Endothelial cell of umbilical vein (primary cell): ENCODE measurements around the gene FGF12.

ENCODE experiments used
- CTCF ChIP-seq, 2 donors: IDR thresholded peaks; 1 replicate in 1 of 2; 2 replicates in 1 of 2; pipeline ENCODE4 v1.5.1; 2011; ENCODE audit warnings: low read length in 2 of 2, mild to moderate bottlenecking in 2 of 2, moderate library complexity in 2 of 2, control low read depth in 1 of 2, inconsistent platforms in 1 of 2, low read depth in 1 of 2; ENCODE audit not compliant: insufficient read depth in 1 of 2; ENCODE audit errors: extremely low read depth in 1 of 2
- EZH2 ChIP-seq: IDR thresholded peaks from 2 replicates; pipeline ENCODE4 v1.6.1; 2012; ENCODE audit warnings: borderline replicate concordance, low read depth, mild to moderate bottlenecking, moderate library complexity, low read length, inconsistent platforms; ENCODE audit not compliant: severe bottlenecking
- POLR2A ChIP-seq: IDR thresholded peaks from 2 replicates; pipeline ENCODE4 v1.6.1; 2012; ENCODE audit warnings: low read depth, mild to moderate bottlenecking, control low read depth, low read length
- POLR2AphosphoS5 ChIP-seq: IDR thresholded peaks from 2 replicates; pipeline ENCODE4 v1.6.1; 2012; ENCODE audit warnings: low read depth, mild to moderate bottlenecking, control low read depth, low read length, moderate library complexity; ENCODE audit not compliant: insufficient read depth

DNA sequence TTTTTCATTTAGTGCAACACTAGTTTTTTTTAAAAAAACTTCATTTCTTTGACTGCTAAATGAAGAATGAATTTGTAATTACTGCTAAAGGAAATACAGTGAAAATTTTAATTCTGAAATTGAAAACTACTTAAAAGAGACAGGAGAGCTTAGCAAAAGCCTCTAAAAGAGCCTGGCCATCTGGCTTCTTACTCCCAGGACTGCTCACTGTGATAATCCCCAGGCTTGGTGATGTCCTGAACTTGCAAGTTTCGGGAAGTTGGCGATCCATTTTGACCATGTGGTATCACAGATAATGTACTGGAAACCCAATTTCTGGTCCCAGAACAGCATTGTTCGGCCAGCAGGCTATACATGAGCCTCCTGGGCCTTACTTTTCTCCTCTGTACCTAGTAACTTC, 292.1 kb downstream of the FGF12 start:
- TF ChIP-seq CTCF (IDR thresholded peaks at IDR 0.05; ENCODE audit: extremely low read depth in 1 of 2, insufficient read depth in 1 of 2, low read depth in 1 of 2, low read length in 2 of 2) (no peak), EZH2 (no peak), POLR2AphosphoS5 (no peak), POLR2A (no peak)
